GM19395 (cell line): ENCODE data around the gene CLBA1.

ENCODE experiments used
- ATAC-seq: cut with Tn5 transposase; IDR thresholded peaks from one replicate; pipeline ENCODE4 v1.9.1; 2021; ENCODE audit warnings: mild to moderate bottlenecking, moderate library complexity; ENCODE audit not compliant: unreplicated experiment

CLBA1 gene

GRCh38 chr14:105041841-105042765 lies 56.5 kb downstream of the CLBA1 start:
- no peak for ATAC-seq

GRCh38 chr14:105042813-105043212 lies 57.2 kb downstream of the CLBA1 start:
- ATAC-seq: no peak

- ATAC-seq: no peak
Observed at GRCh38 chr14:105043641-105044040, 58.1 kb downstream of the CLBA1 start.
